Neuronal stem cell (in vitro differentiated cells): ENCODE measurements around the gene GRID1.

Experiments
- DNase-seq: peaks from one replicate; pipeline ENCODE4 v3.0.0-alpha.2; 2013; ENCODE audit warnings: low spot score
- H2AFZ ChIP-seq: one replicate; pipeline ENCODE4 v1.6.1; 2013; ENCODE audit warnings: mild to moderate bottlenecking, low read length, inconsistent platforms
- H2AK5ac ChIP-seq: 2 replicates; pipeline ENCODE4 v1.6.1; 2013; ENCODE audit warnings: low read depth, mild to moderate bottlenecking, inconsistent platforms, low read length, moderate library complexity, mixed read lengths
- H2BK120ac ChIP-seq: 2 replicates; pipeline ENCODE4 v1.6.1; 2013; ENCODE audit warnings: low read depth, mild to moderate bottlenecking, inconsistent platforms, low read length, moderate library complexity, mixed read lengths
- H2BK12ac ChIP-seq: one replicate; pipeline ENCODE4 v1.6.1; 2013; ENCODE audit warnings: low read length, inconsistent platforms
- H2BK15ac ChIP-seq: 2 replicates; pipeline ENCODE4 v1.6.1; 2013; ENCODE audit warnings: mild to moderate bottlenecking, low read length, inconsistent platforms, mixed read lengths
- H2BK5ac ChIP-seq: one replicate; pipeline ENCODE4 v1.6.1; 2013; ENCODE audit warnings: inconsistent platforms, mild to moderate bottlenecking, low read length, moderate library complexity
- H3K14ac ChIP-seq: one replicate; pipeline ENCODE4 v1.6.1; 2013; ENCODE audit warnings: low read length, inconsistent platforms
- H3K18ac ChIP-seq: 2 replicates; pipeline ENCODE4 v1.6.1; 2013; ENCODE audit warnings: low read length, inconsistent platforms
- H3K23ac ChIP-seq: 2 replicates; pipeline ENCODE4 v1.6.1; 2013; ENCODE audit warnings: low read depth, mild to moderate bottlenecking, mixed read lengths, low read length, inconsistent platforms; ENCODE audit not compliant: poor library complexity
- H3K27ac ChIP-seq: replicated peaks from 3 replicates; pipeline ENCODE4 v1.5.1; 2013; ENCODE audit warnings: low read length, inconsistent platforms
- H3K27me3 ChIP-seq, 3 experiments: 2 replicates each; pipeline ENCODE4 v1.6.1; 2013; ENCODE audit warnings: low read length in 3 of 3, mild to moderate bottlenecking in 2 of 3, inconsistent platforms in 1 of 3, low read depth in 1 of 3, mixed read lengths in 1 of 3, moderate library complexity in 1 of 3; ENCODE audit not compliant: control insufficient read depth in 3 of 3, insufficient read depth in 3 of 3
- H3K36me3 ChIP-seq, 2 donors: replicated peaks in 1 of 2; 2 replicates each; pipeline ENCODE4 v1.6.1; 2013; ENCODE audit warnings: low read length in 2 of 2; ENCODE audit not compliant: control insufficient read depth in 2 of 2, insufficient read depth in 2 of 2
- H3K4ac ChIP-seq: 2 replicates; pipeline ENCODE4 v1.6.1; 2013; ENCODE audit warnings: inconsistent platforms, mild to moderate bottlenecking, low read length, moderate library complexity
- H3K4me1 ChIP-seq, 2 donors: 1 replicate in 1 of 2; 2 replicates in 1 of 2; pipeline ENCODE4 v1.6.1; 2013; ENCODE audit warnings: low read length in 2 of 2, low read depth in 1 of 2; ENCODE audit not compliant: control insufficient read depth in 2 of 2, insufficient read depth in 1 of 2
- H3K4me2 ChIP-seq: one replicate; pipeline ENCODE4 v1.6.1; 2013; ENCODE audit warnings: mild to moderate bottlenecking, low read length, inconsistent platforms; ENCODE audit not compliant: insufficient read depth, poor library complexity, severe bottlenecking
- H3K4me3 ChIP-seq, 2 donors: 2 replicates each; pipeline ENCODE4 v1.5.1; 2013; ENCODE audit warnings: low read length in 2 of 2, mild to moderate bottlenecking in 2 of 2, inconsistent platforms in 1 of 2, moderate library complexity in 1 of 2
- H3K79me1 ChIP-seq: one replicate; pipeline ENCODE4 v1.6.1; 2013; ENCODE audit warnings: low read depth, mild to moderate bottlenecking, inconsistent platforms, low read length, moderate library complexity
- H3K9ac ChIP-seq: one replicate; pipeline ENCODE4 v1.6.1; 2013; ENCODE audit warnings: mild to moderate bottlenecking, low read depth, low read length, inconsistent platforms; ENCODE audit not compliant: poor library complexity
- H3K9me3 ChIP-seq, 2 donors: replicated peaks in 1 of 2; 2 replicates each; pipeline versions ENCODE3 to v1.6.1; 2013; ENCODE audit warnings: low read length in 2 of 2, mild to moderate bottlenecking in 2 of 2, inconsistent platforms in 1 of 2, low read depth in 1 of 2, mixed read lengths in 1 of 2, moderate library complexity in 1 of 2; ENCODE audit not compliant: control insufficient read depth in 2 of 2, insufficient read depth in 1 of 2
- H4K8ac ChIP-seq: one replicate; pipeline ENCODE4 v1.6.1; 2013; ENCODE audit warnings: low read depth, mild to moderate bottlenecking, inconsistent platforms, low read length, moderate library complexity
- H4K91ac ChIP-seq: one replicate; pipeline ENCODE4 v1.6.1; 2013; ENCODE audit warnings: low read length, low read depth, mild to moderate bottlenecking, inconsistent platforms; ENCODE audit not compliant: poor library complexity
- WGBS, 2 donors: extraction: QIAGEN DNeasy Blood & Tissue Kit; methylation state at CpG; one replicate each; pipeline ENCODE4 v1.1.7; 2013; ENCODE audit warnings: missing lambda C conversion rate in 2 of 2, mixed read lengths in 1 of 2; ENCODE audit not compliant: insufficient read length in 2 of 2, insufficient replicate concordance in 1 of 2; ENCODE audit errors: extremely low coverage in 2 of 2; 5-methylcytosine and 5-hydroxymethylcytosine counted together

Gene GRID1

DNA sequence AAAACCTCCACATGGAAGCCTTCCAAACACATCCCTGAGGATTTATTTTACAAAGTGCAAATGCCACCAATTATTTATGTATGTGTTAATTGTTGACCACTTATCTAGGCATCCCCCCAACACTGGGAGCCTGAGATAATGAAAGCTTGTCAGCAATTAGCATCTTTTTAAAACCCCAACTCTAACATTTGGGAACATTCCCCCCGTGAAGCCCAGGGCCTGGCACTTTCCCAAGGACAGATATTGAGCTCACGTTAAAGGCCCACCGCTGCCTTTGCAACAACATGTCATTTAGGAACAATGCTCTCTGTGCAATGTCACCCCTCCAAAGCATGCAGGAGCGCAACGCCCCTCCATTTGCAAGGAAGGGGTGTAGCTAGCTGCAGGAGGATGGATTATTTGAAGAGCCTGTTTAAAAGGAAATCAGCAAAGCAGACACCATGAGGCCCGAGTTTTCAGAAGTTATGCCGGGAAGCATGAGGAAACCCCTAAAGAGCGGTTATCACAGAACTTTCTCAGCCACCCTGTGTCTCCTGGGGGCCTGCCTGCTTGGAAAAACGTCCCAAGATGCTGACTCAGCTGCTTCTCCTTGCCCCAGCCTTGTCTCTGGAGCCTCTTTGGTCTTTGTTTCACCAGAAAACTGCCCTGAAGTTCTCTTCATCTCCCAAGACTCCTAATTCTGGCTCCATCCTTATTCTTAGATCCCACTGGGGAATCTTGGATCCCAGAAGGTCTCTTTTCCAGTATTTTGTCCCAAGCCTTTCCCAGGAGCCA is 444.1 kb downstream of the GRID1 start:
- H3K27me3 ChIP-seq, result no peaks in the 10 kb centered on the region
- no peak for DNase-seq
- no peak overlapping the region for H3K4me3 ChIP-seq
- H4K8ac ChIP-seq, result no peak overlapping the region
- H3K18ac ChIP-seq, result no peak overlapping the region
- no peaks in the 10 kb centered on the region for H3K36me3 ChIP-seq
- H3K23ac ChIP-seq, result no peak overlapping the region
- H2BK15ac ChIP-seq, result no peak overlapping the region
- H2AFZ ChIP-seq, result no peak overlapping the region
- no peak overlapping the region for H2AK5ac ChIP-seq
- no peak overlapping the region for H3K14ac ChIP-seq
- H2BK12ac ChIP-seq, result no peak overlapping the region
- no peaks in the 10 kb centered on the region for H3K9me3 ChIP-seq
- no peak overlapping the region for H3K4me2 ChIP-seq
- H4K91ac ChIP-seq, result no peak overlapping the region
- H3K4ac ChIP-seq, result no peak overlapping the region
- H3K4me1 ChIP-seq, result peaks cover 0 to 4% of the 10 kb centered on the region in 2 donors
- no peaks in the 10 kb centered on the region for H3K79me1 ChIP-seq
- no CpG with 5 or more reads among the region's 9 CpGs for WGBS, 2 donors
- no peak overlapping the region for H3K27ac ChIP-seq
- H2BK120ac ChIP-seq, result no peak overlapping the region
- no peak overlapping the region for H3K9ac ChIP-seq
- no peak overlapping the region for H2BK5ac ChIP-seq

DNA sequence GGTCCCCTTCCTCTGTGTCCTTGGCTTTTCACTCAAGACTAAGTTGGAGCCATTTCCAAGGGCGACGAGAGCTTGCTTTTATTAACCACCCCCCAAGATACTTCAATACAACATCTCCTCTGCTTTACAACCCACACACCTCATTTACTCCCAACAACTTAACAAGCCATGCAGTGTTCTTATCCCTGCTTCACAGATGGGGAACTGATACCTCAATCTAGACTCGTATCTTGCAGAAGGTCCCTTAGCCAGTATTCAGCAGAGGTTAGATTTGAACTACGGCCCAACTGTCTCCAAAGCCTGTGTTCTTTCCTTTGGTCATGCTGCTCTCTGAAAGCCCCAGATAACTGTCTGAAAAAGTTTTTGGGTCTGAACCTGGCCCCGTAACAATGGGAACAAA is 444.8 kb downstream of the GRID1 start:
- Histone ChIP-seq H2AFZ (no peak overlapping the region), H3K4me1 (peaks cover 0 to 4% of the 10 kb centered on the region in 2 donors), H3K27me3 (no peaks in the 10 kb centered on the region), H2BK5ac (no peak overlapping the region), H2BK120ac (no peak overlapping the region), H2AK5ac (no peak overlapping the region), H3K9me3 (no peaks in the 10 kb centered on the region), H3K14ac (no peak overlapping the region), H2BK12ac (no peak overlapping the region), H3K36me3 (no peaks in the 10 kb centered on the region), H4K91ac (no peak overlapping the region), H3K4me3 (no peak overlapping the region), H3K4me2 (no peak overlapping the region), H3K79me1 (no peaks in the 10 kb centered on the region), H4K8ac (no peak overlapping the region), H3K9ac (no peak overlapping the region), H3K18ac (no peak overlapping the region), H2BK15ac (no peak overlapping the region), H3K23ac (no peak overlapping the region), H3K27ac (no peak overlapping the region), H3K4ac (no peak overlapping the region)
- no peak for DNase-seq
- no CpG with 5 or more reads among the region's 5 CpGs for WGBS, 2 donors

DNA sequence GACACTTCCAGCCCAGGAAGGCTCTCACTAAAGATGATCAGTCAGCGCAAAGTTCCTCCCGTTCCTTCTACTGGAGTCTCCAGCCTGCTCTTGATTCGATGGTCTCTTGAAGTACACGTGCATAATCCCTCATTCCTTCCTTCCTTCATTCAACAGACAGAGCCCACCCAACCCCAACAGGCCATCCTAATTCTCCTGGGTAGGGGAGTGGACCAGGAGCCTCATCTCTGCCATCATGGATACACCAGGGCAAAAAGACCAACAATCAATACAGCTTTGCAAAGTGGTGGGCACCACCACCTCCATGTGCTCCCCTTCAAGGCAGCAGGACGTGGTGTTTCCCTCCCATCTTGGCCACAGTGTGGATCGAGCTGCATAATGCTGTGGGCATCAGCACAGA is 446.3 kb downstream of the GRID1 start:
- no peak overlapping the region for H3K4ac ChIP-seq
- H2BK15ac ChIP-seq, result no peak overlapping the region
- H3K14ac ChIP-seq, result no peak overlapping the region
- H2AK5ac ChIP-seq, result no peak overlapping the region
- H3K27ac ChIP-seq, result no peak overlapping the region
- no peak overlapping the region for H4K91ac ChIP-seq
- no peak overlapping the region for H3K9ac ChIP-seq
- no peak overlapping the region for H2BK12ac ChIP-seq
- no peaks in the 10 kb centered on the region for H3K36me3 ChIP-seq
- H2AFZ ChIP-seq, result no peak overlapping the region
- H3K23ac ChIP-seq, result no peak overlapping the region
- no CpG with 5 or more reads among the region's 6 CpGs for WGBS, 2 donors
- no peaks in the 10 kb centered on the region for H3K27me3 ChIP-seq
- no peaks in the 10 kb centered on the region for H3K9me3 ChIP-seq
- H3K4me3 ChIP-seq, result no peak overlapping the region
- H2BK120ac ChIP-seq, result no peak overlapping the region
- H3K79me1 ChIP-seq, result no peaks in the 10 kb centered on the region
- H3K4me2 ChIP-seq, result no peak overlapping the region
- H2BK5ac ChIP-seq, result no peak overlapping the region
- peaks cover 0 to 9% of the 10 kb centered on the region in 2 donors for H3K4me1 ChIP-seq
- H4K8ac ChIP-seq, result no peak overlapping the region
- H3K18ac ChIP-seq, result no peak overlapping the region
- DNase-seq, result no peak

DNA sequence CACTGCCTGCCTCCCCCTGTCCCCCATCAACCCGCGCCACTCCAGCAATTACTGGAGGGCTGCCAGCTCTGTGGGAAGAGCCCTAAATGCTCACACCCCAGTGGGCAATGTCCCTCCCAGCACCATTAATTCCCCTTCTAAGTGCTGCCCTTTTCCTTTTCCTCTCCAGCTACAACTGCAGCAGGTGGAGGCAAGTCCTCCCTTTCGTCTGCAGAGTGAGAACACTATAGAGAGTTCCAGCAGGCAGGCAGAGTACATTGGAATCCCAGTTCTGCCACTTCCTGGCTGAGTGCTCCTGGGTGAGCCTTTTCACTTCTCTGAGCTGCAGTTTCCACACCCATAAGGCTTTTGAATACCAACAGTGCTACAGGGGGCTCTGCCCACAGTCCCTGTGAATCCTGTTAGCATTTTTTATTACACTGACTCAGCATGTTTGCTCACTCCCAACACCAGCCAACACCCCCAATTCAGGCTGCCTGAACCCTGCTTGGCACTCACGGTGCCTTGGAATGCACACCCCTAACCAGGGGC is 447.0 kb downstream of the GRID1 start:
- Histone ChIP-seq H3K27me3 (no peaks in the 10 kb centered on the region), H3K23ac (no peak overlapping the region), H4K91ac (no peak overlapping the region), H3K4me3 (no peak overlapping the region), H3K4me2 (no peak overlapping the region), H4K8ac (no peak overlapping the region), H3K18ac (no peak overlapping the region), H2BK15ac (no peak overlapping the region), H3K36me3 (no peaks in the 10 kb centered on the region), H3K79me1 (no peaks in the 10 kb centered on the region), H3K27ac (no peak overlapping the region), H2BK5ac (no peak overlapping the region), H3K9ac (no peak overlapping the region), H2AFZ (no peak overlapping the region), H3K14ac (no peak overlapping the region), H2BK120ac (no peak overlapping the region), H2AK5ac (no peak overlapping the region), H3K4ac (no peak overlapping the region), H3K9me3 (no peaks in the 10 kb centered on the region), H2BK12ac (no peak overlapping the region), H3K4me1 (peaks cover 0 to 9% of the 10 kb centered on the region in 2 donors)
- no peak for DNase-seq
- no CpG with 5 or more reads among the region's 4 CpGs for WGBS, 2 donors
